ENCODE measurements around the gene MTFMT. TPM values are rescaled to one million over a fixed set of nuclear protein-coding genes. Genes with fewer than 3 reads are reported as not detected.

MTFMT gene
- total and polyA plus RNA-seq, 8 donors, result 1.9 to 6.6 (median 3.9) TPM

GRCh38 chr15:65059931-65060596, 30.6 kb upstream of the MTFMT start:
- ATAC-seq (no peak), DNase-seq (no peak), FAIRE-seq (no peak)
- intact Hi-C loops (cut with DNase I), result loop anchor here in 1 of 3 donors (10.0 kb wide), 1 partner anchor 215 kb away; no protein-coding TSS in a partner anchor
- Histone ChIP-seq H3K27me3 (no peaks in the 10 kb centered on the region), H3K4me3 (no peak overlapping the region), H3K9me3 (no peaks in the 10 kb centered on the region), H3K36me3 (no peaks in the 10 kb centered on the region), H3K27ac (no peak overlapping the region), H3K4me1 (no peaks in the 10 kb centered on the region)
- no peak for TF ChIP-seq CTCF (IDR thresholded peaks at IDR 0.05)
- 78 to 83% methylated on average over 4 of the region's 4 CpGs for WGBS, 2 donors

- FAIRE-seq (no peak), DNase-seq (no peak), ATAC-seq (no peak)
- H3K4me3 ChIP-seq, result no peak overlapping the region
- no peaks in the 10 kb centered on the region for H3K27me3 ChIP-seq
- TF ChIP-seq CTCF (IDR thresholded peaks at IDR 0.05), result no peak
- no peaks in the 10 kb centered on the region for H3K36me3 ChIP-seq
- H3K4me1 ChIP-seq, result no peaks in the 10 kb centered on the region
- WGBS, 2 donors, result 54 to 68% methylated on average over 3 of the region's 3 CpGs
- intact Hi-C loops (cut with DNase I), result loop anchor here in 1 of 3 donors (10.0 kb wide), 1 partner anchor 215 kb away; no protein-coding TSS in a partner anchor
- no peaks in the 10 kb centered on the region for H3K9me3 ChIP-seq
- H3K27ac ChIP-seq, result no peak overlapping the region
These were observed 29.9 kb upstream of the MTFMT start for GRCh38 chr15:65059369-65059750.

GRCh38 chr15:65058394-65059368, 29.2 kb upstream of the MTFMT start:
- no peaks in the 10 kb centered on the region for H3K36me3 ChIP-seq
- DNase-seq, result no peak
- no peaks in the 10 kb centered on the region for H3K4me1 ChIP-seq
- H3K4me3 ChIP-seq, result no peak overlapping the region
- 65 to 68% methylated on average over 16 of the region's 16 CpGs for WGBS, 2 donors
- no peaks in the 10 kb centered on the region for H3K9me3 ChIP-seq
- no peaks in the 10 kb centered on the region for H3K27me3 ChIP-seq
- no peak overlapping the region for H3K27ac ChIP-seq
- no peak for TF ChIP-seq CTCF (IDR thresholded peaks at IDR 0.05)
- ATAC-seq, result no peak
- intact Hi-C loops (cut with DNase I), result loop anchor here in 1 of 3 donors (10.0 kb wide), 1 partner anchor 216 kb away; no protein-coding TSS in a partner anchor
- no peak for FAIRE-seq

GRCh38 chr15:65057549-65057940, 28.1 kb upstream of the MTFMT start:
- no peak for TF ChIP-seq CTCF (IDR thresholded peaks at IDR 0.05)
- WGBS, 2 donors, result 84 to 93% methylated on average over 8 of the region's 8 CpGs
- intact Hi-C loops (cut with DNase I), result loop anchor here in 1 of 3 donors (10.0 kb wide), 1 partner anchor 217 kb away; no protein-coding TSS in a partner anchor
- H3K4me1 ChIP-seq, result no peaks in the 10 kb centered on the region
- H3K27ac ChIP-seq, result no peak overlapping the region
- no peak for FAIRE-seq
- no peak for ATAC-seq
- no peaks in the 10 kb centered on the region for H3K36me3 ChIP-seq
- no peak overlapping the region for H3K4me3 ChIP-seq
- H3K9me3 ChIP-seq, result no peaks in the 10 kb centered on the region
- no peaks in the 10 kb centered on the region for H3K27me3 ChIP-seq
- no peak for DNase-seq
